Neural progenitor cell (in vitro differentiated cells): Measurements from ENCODE around the gene PHF23.

Experiments used
- CTCF ChIP-seq: fragments of 200-600 bp; sonication (generic); IDR thresholded peaks from 2 replicates; pipeline ENCODE4 v1.5.1; 2017; ENCODE audit warnings: antibody characterized with exemption, mild to moderate bottlenecking
- EZH2 ChIP-seq: fragments of 200-600 bp; sonication (generic); IDR thresholded peaks from 2 replicates; pipeline ENCODE4 v1.6.1; 2017; ENCODE audit warnings: antibody characterized with exemption, mild to moderate bottlenecking, moderate library complexity
- EZH2phosphoT487 ChIP-seq: fragments of 200-600 bp; sonication (generic); IDR thresholded peaks from 2 replicates; pipeline ENCODE4 v1.6.1; 2017; ENCODE audit warnings: antibody characterized with exemption

DNA sequence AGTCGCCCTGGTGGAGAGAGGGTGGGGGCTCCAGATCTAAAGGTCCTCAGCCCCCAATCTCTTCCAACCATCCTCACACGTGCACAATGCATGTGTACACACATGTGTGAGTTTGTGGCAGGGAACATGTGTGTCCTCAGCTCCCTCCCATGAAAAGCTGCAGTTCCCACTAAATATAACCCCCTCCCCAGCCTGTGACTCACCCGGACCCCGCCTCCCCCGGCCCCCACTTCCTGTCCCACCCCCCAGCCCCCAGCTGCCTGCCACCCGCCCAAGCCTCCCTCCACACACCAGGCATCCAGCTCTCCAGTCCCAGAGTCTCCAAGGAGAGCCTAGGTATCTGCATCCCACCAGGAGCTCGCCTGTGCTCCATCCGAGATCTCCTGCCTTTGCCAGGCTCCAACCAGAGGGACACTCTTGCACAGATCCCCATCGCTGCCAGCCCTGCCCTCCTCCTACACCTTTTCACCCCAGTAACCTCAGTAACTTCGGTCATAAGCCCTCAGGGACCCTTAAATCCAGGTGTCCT is 23.5 kb downstream of the PHF23 start:
- no peak for TF ChIP-seq CTCF
- TF ChIP-seq EZH2 = no peak
- no peak for TF ChIP-seq EZH2phosphoT487
